Chondrocyte (in vitro differentiated cells): Measurements from ENCODE around the gene BACE2. TPM values are rescaled to one million over a fixed set of nuclear protein-coding genes. Genes with fewer than 3 reads are reported as not detected.
A peak's percentile ranks its signal among the peaks of the same experiment; 100 is the strongest.
"Not testable (repeated sequence)": the region's sequence is repeated elsewhere in the genome, so short reads cannot be mapped to it uniquely, and the experiment has no call there.

Experiments
- DNase-seq: peaks from one replicate; pipeline ENCODE4 v3.0.0; 2021; ENCODE audit warnings: mixed read lengths, low spot score
- H3K27ac Mint-ChIP-seq: one replicate; pipeline ENCODE4 v1.8.0; 2021; ENCODE audit warnings: mild to moderate bottlenecking, moderate library complexity, mixed read lengths; ENCODE audit not compliant: unreplicated experiment
- H3K27me3 Mint-ChIP-seq: 2 replicates; pipeline ENCODE4 v1.8.0; 2021; ENCODE audit warnings: low read depth, mixed read lengths
- H3K36me3 Mint-ChIP-seq: 2 replicates; pipeline ENCODE4 v1.8.0; 2021; ENCODE audit warnings: low read depth, mixed read lengths
- H3K4me1 Mint-ChIP-seq: 2 replicates; pipeline ENCODE4 v1.8.0; 2021; ENCODE audit warnings: low read depth, mild to moderate bottlenecking, mixed read lengths
- H3K4me3 Mint-ChIP-seq: one replicate; pipeline ENCODE4 v1.8.0; 2021; ENCODE audit warnings: mild to moderate bottlenecking, moderate library complexity, mixed read lengths; ENCODE audit not compliant: unreplicated experiment
- H3K9me3 Mint-ChIP-seq: 2 replicates; pipeline ENCODE4 v1.8.0; 2021; ENCODE audit warnings: low read depth, mixed read lengths
- CTCF ChIP-seq: fragments of 200-600 bp; sonication (generic); IDR thresholded peaks from 2 replicates; pipeline ENCODE4 v1.5.0; 2021; ENCODE audit warnings: antibody characterized with exemption, mild to moderate bottlenecking, moderate library complexity
- total RNA-seq: library from RNA; stranded (reverse); gene quantifications from 3 replicates; pipeline ENCODE4 v1.2.1, GENCODE V29; 2021

The BACE2 gene
- total RNA-seq, 1 donor from 2014 or later: 77.9 TPM

DNA sequence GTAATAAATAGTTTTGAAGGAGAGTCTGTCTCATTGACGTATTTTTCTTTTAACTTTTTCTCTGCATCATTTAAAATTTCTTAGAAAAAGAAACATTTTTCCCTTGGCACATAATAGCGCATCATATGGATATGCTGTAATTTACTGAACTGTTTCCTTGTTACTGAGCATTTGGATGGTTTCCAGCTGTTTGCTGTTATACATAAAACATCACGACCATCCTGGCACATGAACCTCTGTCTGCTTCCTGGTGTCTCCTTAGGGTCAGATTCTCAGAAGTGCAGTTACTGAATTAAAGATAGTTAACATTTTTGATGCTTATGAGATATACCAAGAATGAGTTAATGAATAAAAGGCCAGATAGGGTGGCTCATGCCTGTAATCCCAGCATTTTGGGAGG is 67.2 kb downstream of the BACE2 start:
- no peak for DNase-seq
- H3K27me3 Mint-ChIP-seq: no peaks in the 10 kb centered on the region
- H3K27ac Mint-ChIP-seq: no peak overlapping the region

DNA sequence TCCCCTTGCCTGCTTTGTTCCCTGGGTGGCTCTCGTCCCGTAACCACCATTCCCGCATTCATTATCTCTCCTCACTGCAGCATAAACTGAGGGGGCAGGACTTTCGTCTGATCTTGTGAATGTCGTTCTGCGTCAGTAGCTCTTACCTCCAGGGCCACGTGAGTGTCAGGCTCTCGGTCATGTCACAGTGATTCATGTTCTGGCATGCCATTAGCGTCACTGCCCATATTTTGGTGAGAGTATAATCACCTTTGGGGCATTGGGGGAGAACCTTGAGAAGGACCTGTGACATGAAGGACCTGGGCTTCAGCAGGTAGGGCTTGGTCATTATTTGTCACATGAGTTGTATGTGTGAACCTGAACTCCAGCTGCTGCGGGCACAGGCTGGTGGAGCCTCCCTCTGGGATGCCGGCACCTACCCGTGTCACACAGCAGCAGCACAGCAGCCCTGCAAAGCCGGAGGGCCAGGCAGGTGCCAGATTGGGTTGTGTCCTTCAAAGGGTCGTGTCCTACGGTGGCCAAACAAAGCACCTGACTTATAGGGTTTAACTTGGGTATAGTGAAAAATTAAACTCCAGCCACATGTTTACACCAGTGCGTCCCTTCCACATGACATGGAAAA is 68.5 kb downstream of the BACE2 start:
- DNase-seq: no peak
- Mint-ChIP-seq H3K4me3 (no peak overlapping the region), H3K27ac (no peak overlapping the region), H3K9me3 (no peaks in the 10 kb centered on the region), H3K4me1 (peaks cover 32% of the 10 kb centered on the region), H3K36me3 (peaks cover 26% of the 10 kb centered on the region), H3K27me3 (no peaks in the 10 kb centered on the region)
- no peak for TF ChIP-seq CTCF

More for the DNA sequence above, 67.2 kb downstream of the BACE2 start:
- no peaks in the 10 kb centered on the region for H3K9me3 Mint-ChIP-seq
- no peak for TF ChIP-seq CTCF
- H3K36me3 Mint-ChIP-seq: peaks cover 19% of the 10 kb centered on the region
- H3K4me3 Mint-ChIP-seq: no peak overlapping the region
- peaks cover 29% of the 10 kb centered on the region for H3K4me1 Mint-ChIP-seq

GRCh38 chr21:41238081-41238796 is 70.3 kb downstream of the BACE2 start:
- H3K9me3 Mint-ChIP-seq, DNase-seq, H3K27me3 Mint-ChIP-seq, H3K4me3 Mint-ChIP-seq: not testable (repeated sequence)
- Mint-ChIP-seq H3K4me1 (peaks cover 32% of the 10 kb centered on the region), H3K36me3 (peaks cover 28% of the 10 kb centered on the region), H3K27ac (peak overlapping the region; percentile 61)

- no peak overlapping the region for H3K27ac Mint-ChIP-seq
- DNase-seq: no peak
- H3K27me3 Mint-ChIP-seq: no peaks in the 10 kb centered on the region
- no peak for TF ChIP-seq CTCF
- no peaks in the 10 kb centered on the region for H3K9me3 Mint-ChIP-seq
- H3K36me3 Mint-ChIP-seq: peaks cover 37% of the 10 kb centered on the region
- peaks cover 22% of the 10 kb centered on the region for H3K4me1 Mint-ChIP-seq
- H3K4me3 Mint-ChIP-seq: no peak overlapping the region
Measured at GRCh38 chr21:41240040-41240439, 72.1 kb downstream of the BACE2 start.

GRCh38 chr21:41241341-41241740 is 73.4 kb downstream of the BACE2 start:
- no peak overlapping the region for H3K4me3 Mint-ChIP-seq
- no peak for TF ChIP-seq CTCF
- DNase-seq: no peak
- no peak overlapping the region for H3K27ac Mint-ChIP-seq
- H3K4me1 Mint-ChIP-seq: peaks cover 16% of the 10 kb centered on the region
- no peaks in the 10 kb centered on the region for H3K27me3 Mint-ChIP-seq
- H3K9me3 Mint-ChIP-seq: no peaks in the 10 kb centered on the region
- peaks cover 44% of the 10 kb centered on the region for H3K36me3 Mint-ChIP-seq
